Measurements from ENCODE around the gene SPTBN1. TPM values are rescaled to one million over a fixed set of nuclear protein-coding genes. Genes with fewer than 3 reads are reported as not detected.

SPTBN1 gene
- total RNA-seq, 1 experiment from 2014 or later, result 171 TPM

DNA sequence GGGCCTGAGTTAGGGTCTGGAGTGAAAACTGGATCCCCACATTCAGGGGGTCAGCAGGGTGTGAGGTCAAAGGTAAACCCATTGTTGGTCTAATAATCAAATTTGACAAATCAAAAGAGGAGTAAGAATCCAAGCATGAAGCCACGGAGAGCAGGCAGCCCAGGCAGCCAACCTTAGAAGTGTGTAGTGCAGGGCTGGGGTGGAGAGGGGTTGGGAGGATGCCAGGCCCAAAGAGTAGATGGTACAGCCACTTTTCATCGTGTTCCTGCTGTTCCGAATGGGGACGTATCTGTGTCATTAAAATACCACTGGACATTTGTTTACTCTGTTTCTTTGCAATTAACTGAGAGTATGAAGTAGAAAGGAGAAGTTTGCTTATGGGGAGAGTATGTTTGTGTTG lies 16.5 kb upstream of the SPTBN1 start:
- CTCF ChIA-PET, result no interaction called here
- Mint-ChIP-seq H3K4me3 (ENCODE audit: unreplicated experiment) (no peak overlapping the region), H3K9me3 (ENCODE audit: unreplicated experiment) (no peaks in the 10 kb centered on the region), H3K27ac (ENCODE audit: low read depth, unreplicated experiment) (no peak overlapping the region), H3K36me3 (ENCODE audit: insufficient read depth, unreplicated experiment) (no peaks in the 10 kb centered on the region), H3K4me1 (ENCODE audit: insufficient read depth, unreplicated experiment) (no peaks in the 10 kb centered on the region), H3K27me3 (ENCODE audit: insufficient read depth, unreplicated experiment) (no peaks in the 10 kb centered on the region)
- no TSS peak for BruUV-seq (replicated peaks)
- no peak for DNase-seq (ENCODE audit: unreplicated experiment)
- intact Hi-C loops (cut with micrococcal nuclease), result no loop called here
- POLR2A ChIA-PET, result no interaction called here
- TF ChIP-seq, protein P1, sequence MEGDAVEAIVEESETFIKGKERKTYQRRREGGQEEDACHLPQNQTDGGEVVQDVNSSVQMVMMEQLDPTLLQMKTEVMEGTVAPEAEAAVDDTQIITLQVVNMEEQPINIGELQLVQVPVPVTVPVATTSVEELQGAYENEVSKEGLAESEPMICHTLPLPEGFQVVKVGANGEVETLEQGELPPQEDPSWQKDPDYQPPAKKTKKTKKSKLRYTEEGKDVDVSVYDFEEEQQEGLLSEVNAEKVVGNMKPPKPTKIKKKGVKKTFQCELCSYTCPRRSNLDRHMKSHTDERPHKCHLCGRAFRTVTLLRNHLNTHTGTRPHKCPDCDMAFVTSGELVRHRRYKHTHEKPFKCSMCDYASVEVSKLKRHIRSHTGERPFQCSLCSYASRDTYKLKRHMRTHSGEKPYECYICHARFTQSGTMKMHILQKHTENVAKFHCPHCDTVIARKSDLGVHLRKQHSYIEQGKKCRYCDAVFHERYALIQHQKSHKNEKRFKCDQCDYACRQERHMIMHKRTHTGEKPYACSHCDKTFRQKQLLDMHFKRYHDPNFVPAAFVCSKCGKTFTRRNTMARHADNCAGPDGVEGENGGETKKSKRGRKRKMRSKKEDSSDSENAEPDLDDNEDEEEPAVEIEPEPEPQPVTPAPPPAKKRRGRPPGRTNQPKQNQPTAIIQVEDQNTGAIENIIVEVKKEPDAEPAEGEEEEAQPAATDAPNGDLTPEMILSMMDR (IDR thresholded peaks at IDR 0.05; ENCODE audit: unreplicated experiment), result no peak

GRCh38 chr2:54440050-54440449 lies 16.1 kb upstream of the SPTBN1 start:
- intact Hi-C loops (cut with micrococcal nuclease), result no loop called here
- TF ChIP-seq, protein P1 (IDR thresholded peaks at IDR 0.05; ENCODE audit: unreplicated experiment), result no peak
- ChIA-PET POLR2A (no interaction called here), CTCF (interaction anchor here (0.7 to 0.9 kb wide), 2 partner anchors 218 to 1038 kb away, joined by 3 read pairs; no protein-coding TSS in a partner anchor)
- no TSS peak for BruUV-seq (replicated peaks)
- Mint-ChIP-seq H3K4me3 (ENCODE audit: unreplicated experiment) (no peak overlapping the region), H3K9me3 (ENCODE audit: unreplicated experiment) (no peaks in the 10 kb centered on the region), H3K27me3 (ENCODE audit: insufficient read depth, unreplicated experiment) (no peaks in the 10 kb centered on the region), H3K36me3 (ENCODE audit: insufficient read depth, unreplicated experiment) (no peaks in the 10 kb centered on the region), H3K27ac (ENCODE audit: low read depth, unreplicated experiment) (no peak overlapping the region), H3K4me1 (ENCODE audit: insufficient read depth, unreplicated experiment) (no peaks in the 10 kb centered on the region)
- DNase-seq (ENCODE audit: unreplicated experiment), result no peak

DNA sequence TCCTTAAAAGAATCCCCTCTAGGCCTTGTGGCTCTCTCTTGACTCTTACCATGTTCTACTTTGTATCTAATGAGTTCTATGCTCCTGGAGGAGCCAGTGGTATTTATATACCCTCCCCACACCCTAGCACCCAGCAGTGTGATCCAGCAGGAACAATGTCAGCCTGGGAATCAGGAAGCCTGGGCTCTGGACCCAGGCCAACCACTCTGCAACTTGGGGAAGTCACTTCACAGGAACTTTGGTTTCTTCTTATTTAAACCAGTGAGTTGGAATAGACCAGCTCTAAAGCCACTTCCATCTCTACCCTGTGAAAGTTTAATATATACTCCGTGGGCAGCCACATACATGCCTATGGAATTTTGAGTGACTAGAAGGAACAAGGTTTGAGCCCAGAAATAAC lies 11.6 kb upstream of the SPTBN1 start:
- no peaks in the 10 kb centered on the region for H3K27me3 Mint-ChIP-seq (ENCODE audit: insufficient read depth, unreplicated experiment)
- POLR2A ChIA-PET, result no interaction called here
- H3K9me3 Mint-ChIP-seq (ENCODE audit: unreplicated experiment), result no peaks in the 10 kb centered on the region
- BruUV-seq (replicated peaks), result no TSS peak
- H3K27ac Mint-ChIP-seq (ENCODE audit: low read depth, unreplicated experiment), result no peak overlapping the region
- H3K4me3 Mint-ChIP-seq (ENCODE audit: unreplicated experiment), result no peak overlapping the region
- CTCF ChIA-PET, result no interaction called here
- TF ChIP-seq, protein P1 (IDR thresholded peaks at IDR 0.05; ENCODE audit: unreplicated experiment), result no peak
- no peak for DNase-seq (ENCODE audit: unreplicated experiment)
- H3K4me1 Mint-ChIP-seq (ENCODE audit: insufficient read depth, unreplicated experiment), result no peaks in the 10 kb centered on the region
- H3K36me3 Mint-ChIP-seq (ENCODE audit: insufficient read depth, unreplicated experiment), result no peaks in the 10 kb centered on the region
- intact Hi-C loops (cut with micrococcal nuclease), result no loop called here

- no peaks in the 10 kb centered on the region for H3K27me3 Mint-ChIP-seq (ENCODE audit: insufficient read depth, unreplicated experiment)
- DNase-seq (ENCODE audit: unreplicated experiment), result no peak
- ChIA-PET POLR2A (interaction anchor here (0.6 to 1.0 kb wide), 3 partner anchors 11 to 416 kb away, joined by 3 to 4 read pairs (median 3); no protein-coding TSS in a partner anchor), CTCF (interaction anchor here (0.6 kb wide), 1 partner anchor 30 kb away, joined by 3 read pairs; no protein-coding TSS in a partner anchor)
- BruUV-seq (replicated peaks), result no TSS peak
- H3K4me1 Mint-ChIP-seq (ENCODE audit: insufficient read depth, unreplicated experiment), result no peaks in the 10 kb centered on the region
- H3K27ac Mint-ChIP-seq (ENCODE audit: low read depth, unreplicated experiment), result no peak overlapping the region
- TF ChIP-seq, protein P1 (IDR thresholded peaks at IDR 0.05; ENCODE audit: unreplicated experiment), result no peak
- no peak overlapping the region for H3K4me3 Mint-ChIP-seq (ENCODE audit: unreplicated experiment)
- H3K36me3 Mint-ChIP-seq (ENCODE audit: insufficient read depth, unreplicated experiment), result no peaks in the 10 kb centered on the region
- intact Hi-C loops (cut with micrococcal nuclease), result no loop called here
- no peaks in the 10 kb centered on the region for H3K9me3 Mint-ChIP-seq (ENCODE audit: unreplicated experiment)
These were observed 10.0 kb upstream of the SPTBN1 start for GRCh38 chr2:54446122-54446521.
